CD14-positive monocyte (primary cell): ENCODE data around the gene OR2A2. TPM values are rescaled to one million over a fixed set of nuclear protein-coding genes. Genes with fewer than 3 reads are reported as not detected.

Experiments
- DNase-seq, 3 donors: peaks; one replicate each; pipeline ENCODE4 v3.0.0-alpha.2; 2011 to 2022
- H2AFZ ChIP-seq: 2 replicates; pipeline ENCODE4 v1.6.0; 2012; ENCODE audit warnings: mild to moderate bottlenecking, low read depth, low read length, inconsistent platforms; ENCODE audit not compliant: insufficient read depth, poor library complexity, severe bottlenecking
- H3K27ac ChIP-seq, 2 donors: 1 replicate in 1 of 2; 2 replicates in 1 of 2; pipeline ENCODE4 v1.5.1; 2012 to 2013; ENCODE audit warnings: low read length in 2 of 2, control low read depth in 1 of 2, inconsistent platforms in 1 of 2, low read depth in 1 of 2, mild to moderate bottlenecking in 1 of 2
- H3K27me3 ChIP-seq, 2 donors: one replicate each; pipeline versions ENCODE4 v1.6.0 to v1.6.1; 2011 to 2013; ENCODE audit warnings: low read length in 2 of 2; ENCODE audit not compliant: control insufficient read depth in 2 of 2, insufficient read depth in 2 of 2
- H3K36me3 ChIP-seq, 2 donors: replicated peaks in 1 of 2; 1 replicate in 1 of 2; 2 replicates in 1 of 2; pipeline versions ENCODE4 v1.5.1 to v1.6.1; 2012 to 2013; ENCODE audit warnings: low read length in 2 of 2, control low read depth in 1 of 2, inconsistent platforms in 1 of 2, mild to moderate bottlenecking in 1 of 2; ENCODE audit not compliant: insufficient read depth in 2 of 2, control insufficient read depth in 1 of 2
- H3K4me1 ChIP-seq, 2 donors: 1 replicate in 1 of 2; 2 replicates in 1 of 2; pipeline versions ENCODE4 v1.5.1 to v1.6.1; 2012 to 2013; ENCODE audit warnings: low read length in 2 of 2, control low read depth in 1 of 2, inconsistent platforms in 1 of 2, mild to moderate bottlenecking in 1 of 2, moderate library complexity in 1 of 2; ENCODE audit not compliant: insufficient read depth in 2 of 2, control insufficient read depth in 1 of 2
- H3K4me2 ChIP-seq: replicated peaks from 2 replicates; pipeline ENCODE3; 2012; ENCODE audit warnings: low read length, moderate library complexity, mild to moderate bottlenecking; ENCODE audit not compliant: poor library complexity, severe bottlenecking; ENCODE audit errors: extremely low read depth
- H3K4me3 ChIP-seq, 3 experiments: fragments of 200-600 bp in 1 of 3; sonication (generic) in 1 of 3; replicated peaks in 1 of 3; 1 replicate in 2 of 3; 2 replicates in 1 of 3; pipeline ENCODE4 v1.5.1; 2011 to 2013; ENCODE audit warnings: low read length in 3 of 3, mild to moderate bottlenecking in 3 of 3, control low read depth in 2 of 3, low read depth in 2 of 3, inconsistent platforms in 1 of 3, moderate library complexity in 1 of 3
- H3K79me2 ChIP-seq: 2 replicates; pipeline ENCODE4 v1.6.0; 2012; ENCODE audit warnings: mild to moderate bottlenecking, control low read depth, inconsistent platforms, low read length, moderate library complexity; ENCODE audit not compliant: insufficient read depth
- H3K9ac ChIP-seq: 2 replicates; pipeline ENCODE4 v1.6.0; 2017; ENCODE audit warnings: low read length, mild to moderate bottlenecking; ENCODE audit not compliant: insufficient read depth, poor library complexity, severe bottlenecking
- H3K9me3 ChIP-seq, 2 donors: replicated peaks in 1 of 2; 1 replicate in 1 of 2; 2 replicates in 1 of 2; pipeline versions ENCODE4 v1.5.1 to v1.6.1; 2012 to 2013; ENCODE audit warnings: low read length in 2 of 2, control low read depth in 1 of 2; ENCODE audit not compliant: control insufficient read depth in 1 of 2, insufficient read depth in 1 of 2
- H4K20me1 ChIP-seq: 2 replicates; pipeline ENCODE4 v1.6.0; 2012; ENCODE audit warnings: mild to moderate bottlenecking, low read length, control low read depth, moderate library complexity; ENCODE audit not compliant: insufficient read depth
- H3K27ac Mint-ChIP-seq, 7 donors: one replicate each; pipeline ENCODE4 v1.8.0; 2020; ENCODE audit warnings: mild to moderate bottlenecking in 7 of 7, mixed read lengths in 7 of 7, moderate library complexity in 6 of 7, inconsistent platforms in 2 of 7
- H3K27me3 Mint-ChIP-seq, 3 donors: one replicate each; pipeline ENCODE4 v1.8.0; 2021 to 2022; ENCODE audit warnings: low read depth in 3 of 3, mild to moderate bottlenecking in 3 of 3, mixed read lengths in 3 of 3, moderate library complexity in 3 of 3, inconsistent platforms in 1 of 3
- H3K36me3 Mint-ChIP-seq, 2 donors: one replicate each; pipeline ENCODE4 v1.8.0; 2020; ENCODE audit warnings: mixed read lengths in 2 of 2, inconsistent platforms in 1 of 2, mild to moderate bottlenecking in 1 of 2
- H3K4me1 Mint-ChIP-seq: one replicate; pipeline ENCODE4 v1.8.0; 2020; ENCODE audit warnings: mild to moderate bottlenecking, mixed read lengths
- H3K4me3 Mint-ChIP-seq, 2 donors: one replicate each; pipeline ENCODE4 v1.8.0; 2020; ENCODE audit warnings: mild to moderate bottlenecking in 2 of 2, mixed read lengths in 2 of 2, moderate library complexity in 1 of 2
- H3K9me3 Mint-ChIP-seq, 7 donors: one replicate each; pipeline ENCODE4 v1.8.0; 2020 to 2022; ENCODE audit warnings: mixed read lengths in 7 of 7, mild to moderate bottlenecking in 6 of 7, moderate library complexity in 6 of 7, inconsistent platforms in 2 of 7
- WGBS: methylation state at CpG from one replicate; pipeline ENCODE4 v1.1.5; 2013; ENCODE audit warnings: missing lambda C conversion rate; ENCODE audit not compliant: insufficient coverage; 5-methylcytosine and 5-hydroxymethylcytosine counted together
- intact Hi-C, 2 donors: fragments of 100-400 bp; cut with micrococcal nuclease; formaldehyde crosslinking; loops; one replicate each; pipeline versions ENCODE4 v1.15.0 to v1.15.1; 2023
- polyA plus RNA-seq, 3 donors: library from polyadenylated mRNA; depleted of rRNA in 1 of 3; unstranded in 2 of 3; stranded (reverse) in 1 of 3; fragments of 300-500 nt in 2 of 3; fragments of >200 nt in 1 of 3; fragmentation: Illumina TruSeq in 2 of 3; gene quantifications; 1 replicate in 2 of 3; 2 replicates in 1 of 3; pipeline ENCODE4 v1.2.3, GENCODE V29; 2012 to 2021
- TF ChIP-seq, protein P1 (sequence below): fragments of 200-600 bp; IDR thresholded peaks from one replicate; pipeline ENCODE4 v1.8.0; 2022; ENCODE audit warnings: antibody characterized with exemption, mild to moderate bottlenecking

Gene OR2A2
- polyA plus RNA-seq, 3 donors: not detected

DNA sequence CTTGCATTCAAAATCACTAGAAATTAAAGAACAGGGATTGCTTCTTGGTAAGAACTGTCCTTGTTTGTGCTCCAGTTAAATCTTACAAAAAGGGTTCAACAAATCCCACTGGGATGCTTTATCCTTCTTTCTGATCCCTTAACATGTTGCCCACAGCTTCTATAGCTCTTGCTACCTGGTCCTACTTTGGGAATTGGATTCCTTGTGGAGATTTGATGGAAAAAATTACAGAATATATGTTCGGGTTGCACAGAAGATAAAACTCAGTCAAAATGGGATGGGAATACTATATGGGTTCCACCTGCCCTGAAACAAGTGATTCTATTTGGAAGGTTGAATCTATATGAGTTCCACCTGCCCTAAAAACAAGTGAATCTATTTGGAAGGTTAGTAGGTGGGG lies 39.9 kb upstream of the OR2A2 start, which contains the start of gene OR2A25:
Gene OR2A25 (plus strand): TSS at position 301 of the 400 bp plus-strand sequence. CDS start 4,409 bp downstream, outside the sequence.
- Mint-ChIP-seq H3K4me1 (no peaks in the 10 kb centered on the region), H3K27me3 (no peaks in the 10 kb centered on the region), H3K27ac (no peak within 1 kb of the TSS), H3K36me3 (no peaks in the 10 kb centered on the region), H3K4me3 (no peak within 1 kb of the TSS), H3K9me3 (peaks cover 0 to 4% (median 1%) of the 10 kb centered on the region in 7 donors)
- no peak within 1 kb of the TSS for H3K27ac ChIP-seq
- H3K79me2 ChIP-seq: no peaks in the 10 kb centered on the region
- WGBS: 82% methylated on average over 1 of the region's 1 CpG
- H3K9me3 ChIP-seq: no peaks in the 10 kb centered on the region
- H3K4me3 ChIP-seq: no peak within 1 kb of the TSS
- no peaks in the 10 kb centered on the region for H3K27me3 ChIP-seq
- H3K9ac ChIP-seq: no peak within 1 kb of the TSS
- H4K20me1 ChIP-seq: no peaks in the 10 kb centered on the region
- intact Hi-C loops: no loop called here
- TF ChIP-seq, protein P1, sequence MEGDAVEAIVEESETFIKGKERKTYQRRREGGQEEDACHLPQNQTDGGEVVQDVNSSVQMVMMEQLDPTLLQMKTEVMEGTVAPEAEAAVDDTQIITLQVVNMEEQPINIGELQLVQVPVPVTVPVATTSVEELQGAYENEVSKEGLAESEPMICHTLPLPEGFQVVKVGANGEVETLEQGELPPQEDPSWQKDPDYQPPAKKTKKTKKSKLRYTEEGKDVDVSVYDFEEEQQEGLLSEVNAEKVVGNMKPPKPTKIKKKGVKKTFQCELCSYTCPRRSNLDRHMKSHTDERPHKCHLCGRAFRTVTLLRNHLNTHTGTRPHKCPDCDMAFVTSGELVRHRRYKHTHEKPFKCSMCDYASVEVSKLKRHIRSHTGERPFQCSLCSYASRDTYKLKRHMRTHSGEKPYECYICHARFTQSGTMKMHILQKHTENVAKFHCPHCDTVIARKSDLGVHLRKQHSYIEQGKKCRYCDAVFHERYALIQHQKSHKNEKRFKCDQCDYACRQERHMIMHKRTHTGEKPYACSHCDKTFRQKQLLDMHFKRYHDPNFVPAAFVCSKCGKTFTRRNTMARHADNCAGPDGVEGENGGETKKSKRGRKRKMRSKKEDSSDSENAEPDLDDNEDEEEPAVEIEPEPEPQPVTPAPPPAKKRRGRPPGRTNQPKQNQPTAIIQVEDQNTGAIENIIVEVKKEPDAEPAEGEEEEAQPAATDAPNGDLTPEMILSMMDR: no peak
- no peak within 1 kb of the TSS for H2AFZ ChIP-seq
- DNase-seq: no peak
- H3K36me3 ChIP-seq: no peaks in the 10 kb centered on the region
- H3K4me2 ChIP-seq: no peak within 1 kb of the TSS
- H3K4me1 ChIP-seq: no peaks in the 10 kb centered on the region

DNA sequence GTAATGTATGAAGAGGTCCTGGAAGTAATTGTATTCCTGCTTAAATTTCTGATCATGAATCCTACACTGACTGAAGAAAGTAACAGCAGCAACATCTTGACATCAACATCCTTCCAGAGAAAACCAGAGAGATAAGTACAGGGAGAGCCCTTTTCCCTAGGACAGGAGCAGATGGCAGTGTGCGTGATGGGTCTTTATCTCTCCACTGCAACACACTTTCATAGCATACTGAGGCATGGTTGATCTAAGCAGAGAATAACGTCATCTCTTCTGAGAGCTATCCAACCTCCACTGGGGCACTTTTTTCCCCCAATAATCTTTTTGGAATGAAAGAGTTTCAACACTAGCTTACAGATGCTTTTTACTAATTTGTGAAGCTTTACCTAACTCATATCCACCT lies 39.4 kb upstream of the OR2A2 start:
- Histone ChIP-seq H3K4me1 (no peaks in the 10 kb centered on the region), H2AFZ (no peak overlapping the region), H3K79me2 (no peaks in the 10 kb centered on the region), H3K27me3 (no peaks in the 10 kb centered on the region), H4K20me1 (no peaks in the 10 kb centered on the region), H3K4me2 (no peak overlapping the region), H3K9me3 (no peaks in the 10 kb centered on the region), H3K27ac (no peak overlapping the region), H3K36me3 (no peaks in the 10 kb centered on the region), H3K4me3 (no peak overlapping the region), H3K9ac (no peak overlapping the region)
- intact Hi-C loops: no loop called here
- Mint-ChIP-seq H3K4me1 (no peaks in the 10 kb centered on the region), H3K27me3 (no peaks in the 10 kb centered on the region), H3K36me3 (no peaks in the 10 kb centered on the region), H3K27ac (no peak overlapping the region), H3K9me3 (peaks cover 0 to 5% (median 2%) of the 10 kb centered on the region in 7 donors), H3K4me3 (no peak overlapping the region)
- DNase-seq: no peak
- TF ChIP-seq, protein P1: no peak
- 100% methylated on average over 1 of the region's 2 CpGs for WGBS
